ENCODE data around the gene DBF4B.
"Not testable (repeated sequence)": the region's sequence is repeated elsewhere in the genome, so short reads cannot be mapped to it uniquely, and the experiment has no call there.

DNA sequence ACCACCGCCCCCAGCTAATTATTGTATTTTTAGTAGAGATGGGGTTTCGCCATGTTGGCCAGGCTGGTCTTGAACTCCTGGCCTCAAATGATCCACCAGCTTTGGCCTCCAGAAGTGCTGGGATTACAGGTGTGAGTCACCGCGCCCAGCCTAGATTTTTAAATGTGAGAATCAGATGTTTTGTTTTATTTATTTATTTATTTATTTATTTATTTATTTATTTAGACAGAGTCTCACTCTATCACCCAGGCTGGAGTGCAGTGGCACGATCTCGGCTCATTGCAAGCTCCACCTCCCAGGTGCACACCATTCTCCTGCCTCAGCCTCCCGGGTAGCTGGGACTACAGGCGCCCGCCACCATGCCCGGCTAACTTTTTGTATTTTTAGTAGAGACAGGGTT lies 8.2 kb upstream of the DBF4B start:
- TF ChIP-seq, protein P1, sequence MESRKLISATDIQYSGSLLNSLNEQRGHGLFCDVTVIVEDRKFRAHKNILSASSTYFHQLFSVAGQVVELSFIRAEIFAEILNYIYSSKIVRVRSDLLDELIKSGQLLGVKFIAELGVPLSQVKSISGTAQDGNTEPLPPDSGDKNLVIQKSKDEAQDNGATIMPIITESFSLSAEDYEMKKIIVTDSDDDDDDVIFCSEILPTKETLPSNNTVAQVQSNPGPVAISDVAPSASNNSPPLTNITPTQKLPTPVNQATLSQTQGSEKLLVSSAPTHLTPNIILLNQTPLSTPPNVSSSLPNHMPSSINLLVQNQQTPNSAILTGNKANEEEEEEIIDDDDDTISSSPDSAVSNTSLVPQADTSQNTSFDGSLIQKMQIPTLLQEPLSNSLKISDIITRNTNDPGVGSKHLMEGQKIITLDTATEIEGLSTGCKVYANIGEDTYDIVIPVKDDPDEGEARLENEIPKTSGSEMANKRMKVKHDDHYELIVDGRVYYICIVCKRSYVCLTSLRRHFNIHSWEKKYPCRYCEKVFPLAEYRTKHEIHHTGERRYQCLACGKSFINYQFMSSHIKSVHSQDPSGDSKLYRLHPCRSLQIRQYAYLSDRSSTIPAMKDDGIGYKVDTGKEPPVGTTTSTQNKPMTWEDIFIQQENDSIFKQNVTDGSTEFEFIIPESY (IDR thresholded peaks at IDR 0.05; ENCODE audit: extremely low read depth, insufficient replicate concordance, low read length): not testable (repeated sequence)
- not testable (repeated sequence) for TF ChIP-seq POLR2AphosphoS5 (IDR thresholded peaks at IDR 0.05; ENCODE audit: low read depth, low read length); EZH2 (IDR thresholded peaks at IDR 0.05); EZH2phosphoT487 (IDR thresholded peaks at IDR 0.05; ENCODE audit: borderline replicate concordance); POLR2A (IDR thresholded peaks at IDR 0.05; ENCODE audit: borderline replicate concordance, extremely low read depth, insufficient read depth, insufficient read length); SRF (IDR thresholded peaks at IDR 0.05; ENCODE audit: low read depth); YY1 (IDR thresholded peaks at IDR 0.05; ENCODE audit: extremely low read depth, insufficient replicate concordance, low read depth, low read length); ELF1 (IDR thresholded peaks at IDR 0.05; ENCODE audit: borderline replicate concordance, low read depth)
- TF ChIP-seq, protein P2, sequence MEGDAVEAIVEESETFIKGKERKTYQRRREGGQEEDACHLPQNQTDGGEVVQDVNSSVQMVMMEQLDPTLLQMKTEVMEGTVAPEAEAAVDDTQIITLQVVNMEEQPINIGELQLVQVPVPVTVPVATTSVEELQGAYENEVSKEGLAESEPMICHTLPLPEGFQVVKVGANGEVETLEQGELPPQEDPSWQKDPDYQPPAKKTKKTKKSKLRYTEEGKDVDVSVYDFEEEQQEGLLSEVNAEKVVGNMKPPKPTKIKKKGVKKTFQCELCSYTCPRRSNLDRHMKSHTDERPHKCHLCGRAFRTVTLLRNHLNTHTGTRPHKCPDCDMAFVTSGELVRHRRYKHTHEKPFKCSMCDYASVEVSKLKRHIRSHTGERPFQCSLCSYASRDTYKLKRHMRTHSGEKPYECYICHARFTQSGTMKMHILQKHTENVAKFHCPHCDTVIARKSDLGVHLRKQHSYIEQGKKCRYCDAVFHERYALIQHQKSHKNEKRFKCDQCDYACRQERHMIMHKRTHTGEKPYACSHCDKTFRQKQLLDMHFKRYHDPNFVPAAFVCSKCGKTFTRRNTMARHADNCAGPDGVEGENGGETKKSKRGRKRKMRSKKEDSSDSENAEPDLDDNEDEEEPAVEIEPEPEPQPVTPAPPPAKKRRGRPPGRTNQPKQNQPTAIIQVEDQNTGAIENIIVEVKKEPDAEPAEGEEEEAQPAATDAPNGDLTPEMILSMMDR (IDR thresholded peaks at IDR 0.05 in 2 of 3, conservative IDR thresholded peaks at IDR 0.05 in 1 of 3; ENCODE audit: borderline replicate concordance in 1 of 3, insufficient read depth in 1 of 3, low read depth in 2 of 3, low read length in 2 of 3): not testable (repeated sequence)
- TF ChIP-seq, protein P3, sequence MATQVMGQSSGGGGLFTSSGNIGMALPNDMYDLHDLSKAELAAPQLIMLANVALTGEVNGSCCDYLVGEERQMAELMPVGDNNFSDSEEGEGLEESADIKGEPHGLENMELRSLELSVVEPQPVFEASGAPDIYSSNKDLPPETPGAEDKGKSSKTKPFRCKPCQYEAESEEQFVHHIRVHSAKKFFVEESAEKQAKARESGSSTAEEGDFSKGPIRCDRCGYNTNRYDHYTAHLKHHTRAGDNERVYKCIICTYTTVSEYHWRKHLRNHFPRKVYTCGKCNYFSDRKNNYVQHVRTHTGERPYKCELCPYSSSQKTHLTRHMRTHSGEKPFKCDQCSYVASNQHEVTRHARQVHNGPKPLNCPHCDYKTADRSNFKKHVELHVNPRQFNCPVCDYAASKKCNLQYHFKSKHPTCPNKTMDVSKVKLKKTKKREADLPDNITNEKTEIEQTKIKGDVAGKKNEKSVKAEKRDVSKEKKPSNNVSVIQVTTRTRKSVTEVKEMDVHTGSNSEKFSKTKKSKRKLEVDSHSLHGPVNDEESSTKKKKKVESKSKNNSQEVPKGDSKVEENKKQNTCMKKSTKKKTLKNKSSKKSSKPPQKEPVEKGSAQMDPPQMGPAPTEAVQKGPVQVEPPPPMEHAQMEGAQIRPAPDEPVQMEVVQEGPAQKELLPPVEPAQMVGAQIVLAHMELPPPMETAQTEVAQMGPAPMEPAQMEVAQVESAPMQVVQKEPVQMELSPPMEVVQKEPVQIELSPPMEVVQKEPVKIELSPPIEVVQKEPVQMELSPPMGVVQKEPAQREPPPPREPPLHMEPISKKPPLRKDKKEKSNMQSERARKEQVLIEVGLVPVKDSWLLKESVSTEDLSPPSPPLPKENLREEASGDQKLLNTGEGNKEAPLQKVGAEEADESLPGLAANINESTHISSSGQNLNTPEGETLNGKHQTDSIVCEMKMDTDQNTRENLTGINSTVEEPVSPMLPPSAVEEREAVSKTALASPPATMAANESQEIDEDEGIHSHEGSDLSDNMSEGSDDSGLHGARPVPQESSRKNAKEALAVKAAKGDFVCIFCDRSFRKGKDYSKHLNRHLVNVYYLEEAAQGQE (IDR thresholded peaks at IDR 0.05; ENCODE audit: low read depth): not testable (repeated sequence)
- TF ChIP-seq, protein P4, sequence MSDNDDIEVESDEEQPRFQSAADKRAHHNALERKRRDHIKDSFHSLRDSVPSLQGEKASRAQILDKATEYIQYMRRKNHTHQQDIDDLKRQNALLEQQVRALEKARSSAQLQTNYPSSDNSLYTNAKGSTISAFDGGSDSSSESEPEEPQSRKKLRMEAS (IDR thresholded peaks at IDR 0.05): not testable (repeated sequence)
